GM18861 (cell line): ENCODE data around the gene RNF217.
"Not testable (repeated sequence)": the region's sequence is repeated elsewhere in the genome, so short reads cannot be mapped to it uniquely, and the experiment has no call there.

Experiments
- ATAC-seq: cut with Tn5 transposase; IDR thresholded peaks from one replicate; pipeline ENCODE4 v1.9.1; 2021; ENCODE audit not compliant: unreplicated experiment

Gene RNF217

GRCh38 chr6:124962639-124963415, 590 bp downstream of the RNF217 start:
- ATAC-seq = peak; percentile 23

- no peak for ATAC-seq
Observed at GRCh38 chr6:124963416-124963785, 1.2 kb downstream of the RNF217 start.

GRCh38 chr6:124963831-124964763, 1.9 kb downstream of the RNF217 start:
- ATAC-seq = no peak

- no peak for ATAC-seq
Observed at GRCh38 chr6:124964764-124965105, 2.5 kb downstream of the RNF217 start.

GRCh38 chr6:124965424-124965850, 3.2 kb downstream of the RNF217 start:
- not testable (repeated sequence) for ATAC-seq

GRCh38 chr6:124967444-124967843, 5.2 kb downstream of the RNF217 start:
- no peak for ATAC-seq

GRCh38 chr6:124968401-124968800, 6.2 kb downstream of the RNF217 start:
- ATAC-seq = no peak

- ATAC-seq = no peak
Observed at GRCh38 chr6:124970243-124970642, 8.0 kb downstream of the RNF217 start.

GRCh38 chr6:124970763-124971162, 8.5 kb downstream of the RNF217 start:
- ATAC-seq = no peak

- no peak for ATAC-seq
Observed at GRCh38 chr6:124973780-124974179, 11.5 kb downstream of the RNF217 start.

GRCh38 chr6:124974771-124975377, 12.6 kb downstream of the RNF217 start:
- ATAC-seq = no peak

- ATAC-seq = peak; percentile 69
Observed at GRCh38 chr6:124977067-124977908, 15.1 kb downstream of the RNF217 start.

GRCh38 chr6:124978451-124979293, 16.4 kb downstream of the RNF217 start:
- ATAC-seq = no peak

GRCh38 chr6:124979294-124979678, 17.0 kb downstream of the RNF217 start:
- ATAC-seq = no peak

- no peak for ATAC-seq
Observed at GRCh38 chr6:124982669-124983068, 20.4 kb downstream of the RNF217 start.

- peak; percentile 90 for ATAC-seq
Observed at GRCh38 chr6:124983383-124984083, 21.3 kb downstream of the RNF217 start.

GRCh38 chr6:124984668-124985338, 22.6 kb downstream of the RNF217 start:
- ATAC-seq = no peak

GRCh38 chr6:124986164-124986563, 23.9 kb downstream of the RNF217 start:
- ATAC-seq = no peak

GRCh38 chr6:124987291-124987690, 25.1 kb downstream of the RNF217 start:
- no peak for ATAC-seq
